Measurements from ENCODE around the gene C19orf25.

The C19orf25 gene

DNA sequence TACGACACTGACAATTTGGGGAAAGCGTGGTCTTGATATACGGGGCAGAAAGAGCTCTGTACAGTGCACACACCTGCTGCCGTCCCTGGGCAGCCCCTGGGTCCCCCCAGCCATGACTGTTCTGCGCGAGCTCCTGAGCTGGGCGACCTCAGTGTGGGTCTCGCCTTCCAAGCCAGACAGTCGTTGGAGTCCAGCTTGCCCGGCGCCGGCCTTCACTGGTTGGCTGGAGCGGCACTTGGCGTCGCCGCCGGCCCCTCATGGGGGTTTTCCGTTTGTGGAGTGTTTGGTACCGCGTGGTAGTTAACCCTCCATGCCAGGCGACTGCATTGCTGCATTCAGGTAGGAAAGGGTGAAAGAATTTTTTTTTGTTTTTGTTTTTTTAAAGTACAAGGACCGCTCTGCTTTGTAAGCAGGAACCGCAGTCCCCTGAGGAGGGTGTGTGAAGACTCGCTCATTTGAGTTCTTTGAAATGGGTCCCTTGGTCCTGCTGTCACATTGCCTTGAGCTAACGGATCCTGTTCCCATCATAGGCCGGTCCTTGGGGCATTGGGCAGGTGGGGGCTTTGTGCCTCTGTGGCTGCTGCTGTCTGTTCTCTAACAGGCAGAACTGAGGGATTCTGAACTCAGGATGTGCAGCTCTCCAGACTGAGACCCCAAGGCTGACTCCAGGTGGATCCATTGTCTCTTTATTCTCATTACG, 51.6 kb downstream of the C19orf25 start:
- Histone ChIP-seq H3K36me3 (ENCODE audit: control insufficient read depth, insufficient read depth, low read length) (peaks cover 8% of the 10 kb centered on the region), H3K4me1 (ENCODE audit: control insufficient read depth, insufficient read depth, low read length) (peaks cover 18% of the 10 kb centered on the region), H3K9ac (ENCODE audit: low read length) (no peak overlapping the region), H3K27me3 (ENCODE audit: control insufficient read depth, insufficient read depth, low read length) (no peaks in the 10 kb centered on the region), H3K4me3 (ENCODE audit: low read length) (no peak overlapping the region), H3K9me3 (ENCODE audit: control insufficient read depth, low read length) (no peaks in the 10 kb centered on the region)

DNA sequence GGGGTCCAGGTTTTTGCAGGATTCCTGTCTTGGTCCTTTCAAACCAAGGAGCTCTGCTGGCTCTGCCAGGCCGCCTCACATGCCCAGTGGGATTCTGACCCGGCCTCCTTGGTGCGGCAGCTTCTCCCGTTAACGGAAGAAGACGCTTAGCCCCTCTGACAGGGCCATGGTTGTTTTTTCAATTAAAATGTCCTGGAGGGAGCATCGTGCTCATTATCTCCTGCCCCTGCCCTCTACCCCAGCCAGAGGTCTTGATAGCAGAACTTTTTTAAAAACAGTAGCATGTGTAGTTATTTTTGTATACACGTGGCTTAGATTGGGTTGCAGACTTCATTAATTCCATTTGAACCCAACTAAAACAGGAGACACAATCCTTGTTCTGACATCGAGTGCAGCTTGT, 52.3 kb downstream of the C19orf25 start:
- no peaks in the 10 kb centered on the region for H3K9me3 ChIP-seq (ENCODE audit: control insufficient read depth, low read length)
- no peak overlapping the region for H3K9ac ChIP-seq (ENCODE audit: low read length)
- peaks cover 18% of the 10 kb centered on the region for H3K4me1 ChIP-seq (ENCODE audit: control insufficient read depth, insufficient read depth, low read length)
- H3K4me3 ChIP-seq (ENCODE audit: low read length) = no peak overlapping the region
- peaks cover 8% of the 10 kb centered on the region for H3K36me3 ChIP-seq (ENCODE audit: control insufficient read depth, insufficient read depth, low read length)
- no peaks in the 10 kb centered on the region for H3K27me3 ChIP-seq (ENCODE audit: control insufficient read depth, insufficient read depth, low read length)

DNA sequence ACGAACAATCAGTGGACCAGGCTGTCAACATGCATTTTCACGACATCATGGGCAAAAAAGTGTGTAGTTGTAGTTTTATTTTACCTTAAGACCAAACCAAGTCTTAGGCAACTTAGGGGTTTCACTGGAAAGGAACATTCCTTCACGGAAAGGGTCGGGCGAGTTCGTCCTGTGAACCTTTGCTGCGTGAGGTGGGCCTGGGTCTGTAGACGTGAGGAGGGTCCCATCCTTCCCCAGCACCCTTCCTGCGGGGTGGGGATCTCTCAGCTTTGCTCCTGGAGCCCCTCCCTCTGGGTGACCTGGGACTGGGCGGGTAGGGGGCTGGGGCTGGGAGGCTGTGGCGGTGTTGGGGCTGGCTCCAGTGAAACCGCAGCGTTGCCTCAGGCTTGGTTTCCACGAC, 53.1 kb downstream of the C19orf25 start:
- H3K27me3 ChIP-seq (ENCODE audit: control insufficient read depth, insufficient read depth, low read length) = no peaks in the 10 kb centered on the region
- no peak overlapping the region for H3K4me3 ChIP-seq (ENCODE audit: low read length)
- no peaks in the 10 kb centered on the region for H3K9me3 ChIP-seq (ENCODE audit: control insufficient read depth, low read length)
- peaks cover 18% of the 10 kb centered on the region for H3K4me1 ChIP-seq (ENCODE audit: control insufficient read depth, insufficient read depth, low read length)
- no peak overlapping the region for H3K9ac ChIP-seq (ENCODE audit: low read length)
- H3K36me3 ChIP-seq (ENCODE audit: control insufficient read depth, insufficient read depth, low read length) = peaks cover 8% of the 10 kb centered on the region

DNA sequence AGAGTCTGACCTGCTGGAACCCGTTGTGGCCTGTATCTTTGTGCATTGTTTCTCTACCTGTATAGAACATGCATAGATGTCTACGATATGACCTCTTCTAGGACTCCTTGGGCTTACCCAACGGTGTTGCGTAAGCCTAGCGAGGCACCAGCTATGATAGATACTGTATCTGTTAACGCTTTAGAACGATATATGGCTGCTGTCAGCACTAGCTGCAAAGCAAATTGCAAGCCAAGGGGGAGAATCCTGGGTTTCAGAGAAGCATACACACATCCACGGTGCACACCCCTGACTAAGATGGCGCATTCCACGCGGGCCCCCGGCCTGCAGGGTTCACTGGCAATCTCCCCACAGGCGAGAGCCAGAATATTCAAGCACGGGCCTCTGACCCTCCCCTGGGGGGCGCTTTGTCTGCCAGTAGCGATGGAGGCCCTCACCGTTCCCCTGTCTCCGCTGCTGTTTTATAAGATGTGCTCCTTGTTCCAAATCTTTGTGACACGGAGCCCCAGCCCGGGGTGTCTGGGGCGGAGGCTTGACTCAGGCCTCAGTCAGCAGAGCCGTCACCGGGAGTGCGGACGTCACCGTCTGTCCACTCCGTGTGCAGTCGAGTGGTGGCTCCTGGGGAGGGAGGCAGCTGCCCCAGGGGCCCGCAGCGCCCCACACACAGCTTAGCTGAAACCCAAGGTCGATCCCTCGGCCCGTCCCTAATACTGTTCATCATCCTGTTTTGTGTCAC, 53.7 kb downstream of the C19orf25 start:
- Histone ChIP-seq H3K36me3 (ENCODE audit: control insufficient read depth, insufficient read depth, low read length) (peaks cover 8% of the 10 kb centered on the region), H3K9ac (ENCODE audit: low read length) (no peak overlapping the region), H3K9me3 (ENCODE audit: control insufficient read depth, low read length) (no peaks in the 10 kb centered on the region)

DNA sequence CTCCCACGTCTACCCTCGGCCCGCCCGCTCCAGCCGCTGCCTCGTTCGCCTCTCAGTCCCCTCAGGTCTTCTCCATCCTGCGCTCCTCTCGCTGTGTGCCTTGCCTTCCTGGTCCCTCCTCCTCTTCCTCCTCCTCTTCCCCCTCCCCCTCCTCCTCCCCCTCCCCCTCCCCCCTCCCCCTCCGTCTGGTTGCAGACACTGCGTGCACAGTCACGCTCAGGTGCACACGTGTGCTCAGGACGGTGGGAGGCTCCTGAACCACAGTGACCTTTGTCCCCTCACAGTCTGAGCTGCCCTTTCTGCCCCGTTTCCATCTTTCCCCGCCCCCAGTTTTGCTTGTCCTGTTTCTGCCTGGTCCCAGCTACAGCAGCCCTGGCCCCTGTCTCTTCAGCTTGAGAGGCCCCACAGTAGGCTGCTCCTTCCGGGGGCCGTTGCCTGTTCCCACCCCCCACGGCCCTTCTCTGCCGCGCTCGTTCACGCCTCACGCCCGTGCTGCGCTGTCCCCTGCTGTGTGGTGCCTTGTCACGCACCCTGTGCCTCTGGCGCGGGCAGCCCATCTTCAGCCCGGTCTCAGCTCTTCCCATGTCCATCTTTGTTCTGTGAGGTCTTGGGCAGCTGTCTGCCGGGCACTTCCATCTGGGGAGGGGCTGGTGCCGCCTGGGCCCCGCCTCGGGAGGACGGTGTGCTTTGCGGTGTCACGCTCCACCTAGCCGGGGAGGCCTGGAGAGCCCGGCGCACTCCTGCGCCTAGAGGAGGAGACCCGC, 54.6 kb downstream of the C19orf25 start:
- H3K36me3 ChIP-seq (ENCODE audit: control insufficient read depth, insufficient read depth, low read length) = peaks cover 8% of the 10 kb centered on the region
- H3K9ac ChIP-seq (ENCODE audit: low read length) = no peak overlapping the region
- H3K4me1 ChIP-seq (ENCODE audit: control insufficient read depth, insufficient read depth, low read length) = peaks cover 10% of the 10 kb centered on the region
- H3K27me3 ChIP-seq (ENCODE audit: control insufficient read depth, insufficient read depth, low read length) = no peaks in the 10 kb centered on the region
- H3K4me3 ChIP-seq (ENCODE audit: low read length) = no peak overlapping the region
- H3K9me3 ChIP-seq (ENCODE audit: control insufficient read depth, low read length) = no peaks in the 10 kb centered on the region

More for the DNA sequence above, 53.7 kb downstream of the C19orf25 start:
- H3K4me3 ChIP-seq (ENCODE audit: low read length) = no peak overlapping the region
- H3K27me3 ChIP-seq (ENCODE audit: control insufficient read depth, insufficient read depth, low read length) = no peaks in the 10 kb centered on the region
- H3K4me1 ChIP-seq (ENCODE audit: control insufficient read depth, insufficient read depth, low read length) = peaks cover 18% of the 10 kb centered on the region

DNA sequence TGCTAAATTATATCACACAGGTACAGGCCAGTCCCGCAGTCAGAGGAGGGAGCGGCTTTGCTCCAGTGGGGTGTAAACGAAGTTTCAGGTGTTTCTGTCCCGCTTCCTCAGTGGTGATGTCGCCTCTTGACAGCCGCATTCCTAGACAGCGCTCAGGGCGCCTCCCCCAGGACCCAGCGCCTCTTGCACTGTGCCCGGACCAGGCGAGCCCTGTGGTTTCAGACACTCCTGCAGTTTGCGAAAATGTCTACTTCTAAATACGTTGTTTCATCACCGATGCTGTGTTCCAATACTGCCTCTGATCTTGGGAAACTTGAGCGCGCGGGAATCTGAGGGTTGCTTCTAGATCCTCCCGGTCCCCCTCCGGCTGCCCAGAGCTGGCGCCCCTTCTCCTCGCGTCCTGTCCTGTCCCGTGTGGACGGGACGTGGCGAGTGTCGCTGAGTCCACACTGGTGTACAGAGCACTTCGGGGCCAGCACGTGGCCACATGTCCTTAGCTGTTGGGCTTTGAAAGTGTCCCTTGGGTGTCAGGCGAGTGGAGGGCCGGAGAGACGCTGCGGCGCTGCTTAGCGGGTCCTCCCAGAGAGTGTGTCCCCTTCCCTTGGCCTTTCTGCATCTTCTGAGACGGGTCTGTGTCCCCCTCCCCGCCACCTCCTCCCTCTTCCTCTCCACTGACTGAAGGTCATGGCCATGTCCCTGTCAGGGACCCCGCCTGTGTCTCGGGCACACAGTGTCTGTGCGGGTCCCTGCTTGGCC, 55.4 kb downstream of the C19orf25 start:
- no peaks in the 10 kb centered on the region for H3K27me3 ChIP-seq (ENCODE audit: control insufficient read depth, insufficient read depth, low read length)
- peaks cover 10% of the 10 kb centered on the region for H3K36me3 ChIP-seq (ENCODE audit: control insufficient read depth, insufficient read depth, low read length)
- H3K4me1 ChIP-seq (ENCODE audit: control insufficient read depth, insufficient read depth, low read length) = peaks cover 7% of the 10 kb centered on the region
- no peak overlapping the region for H3K4me3 ChIP-seq (ENCODE audit: low read length)
- H3K9me3 ChIP-seq (ENCODE audit: control insufficient read depth, low read length) = no peaks in the 10 kb centered on the region
- H3K9ac ChIP-seq (ENCODE audit: low read length) = no peak overlapping the region
